Stomach (tissue), 4 donors: ENCODE results near the gene ARID4B.

Experiments
- CTCF ChIP-seq, 7 experiments: fragments of 450-650 bp in 4 of 7; fragments of 200-600 bp in 3 of 7; sonication (generic) in 3 of 7; IDR thresholded peaks; one replicate each; pipeline ENCODE4 v1.5.1; 2016 to 2019; ENCODE audit warnings: antibody characterized with exemption in 7 of 7, control low read depth in 2 of 7, mild to moderate bottlenecking in 1 of 7
- POLR2AphosphoS5 ChIP-seq, 3 donors: sonication (generic); formaldehyde crosslinking; IDR thresholded peaks; one replicate each; pipeline ENCODE4 v1.6.1; 2016; ENCODE audit warnings: antibody characterized with exemption in 3 of 3

- TF ChIP-seq CTCF (IDR thresholded peaks at IDR 0.05) (no peak), POLR2AphosphoS5 (IDR thresholded peaks at IDR 0.05) (no peak)
Measured at GRCh38 chr1:235298758-235299157, 29.2 kb downstream of the ARID4B start.
